Brain pericyte (primary cell): ENCODE results near the gene OR2T10.
"Not testable (repeated sequence)": the region's sequence is repeated elsewhere in the genome, so short reads cannot be mapped to it uniquely, and the experiment has no call there.

Experiments used
- DNase-seq: peaks from one replicate; pipeline ENCODE4 v3.0.0-alpha.2; 2012; ENCODE audit warnings: low read depth, low spot score

Gene OR2T10

GRCh38 chr1:248597589-248597988 lies at the start of gene OR2T10:
Gene OR2T10 (minus strand): TSS chr1:248597700. CDS start chr1:248593768, 3,932 bp downstream.
- no peak for DNase-seq

GRCh38 chr1:248645178-248645577 lies 47.7 kb upstream of the OR2T10 start, which contains the start of gene OR2T35:
Gene OR2T35 (minus strand): TSS chr1:248645278. CDS start chr1:248639258, 6,020 bp downstream.
- not testable (repeated sequence) for DNase-seq

GRCh38 chr1:248642971-248643651 lies 45.6 kb upstream of the OR2T10 start:
- DNase-seq = not testable (repeated sequence)

- DNase-seq = not testable (repeated sequence)
These were observed 44.1 kb upstream of the OR2T10 start for GRCh38 chr1:248641583-248641982.

- DNase-seq = not testable (repeated sequence)
These were observed 43.4 kb upstream of the OR2T10 start for GRCh38 chr1:248640906-248641305.

- not testable (repeated sequence) for DNase-seq
These were observed 42.2 kb upstream of the OR2T10 start for GRCh38 chr1:248639652-248640051.

GRCh38 chr1:248636612-248637011 lies 39.1 kb upstream of the OR2T10 start:
- DNase-seq = not testable (repeated sequence)

GRCh38 chr1:248634991-248635390 lies 37.5 kb upstream of the OR2T10 start, which contains the start of gene OR2T11:
Gene OR2T11 (minus strand): TSS chr1:248635091. CDS start chr1:248627128, 7,963 bp downstream.
- DNase-seq = not testable (repeated sequence)

- no peak for DNase-seq
These were observed 34.0 kb upstream of the OR2T10 start for GRCh38 chr1:248631354-248632008.

GRCh38 chr1:248630551-248630950 lies 33.1 kb upstream of the OR2T10 start:
- no peak for DNase-seq

- DNase-seq = no peak
These were observed 30.7 kb upstream of the OR2T10 start for GRCh38 chr1:248627971-248628844.

- no peak for DNase-seq
These were observed 28.5 kb upstream of the OR2T10 start for GRCh38 chr1:248625971-248626370.

GRCh38 chr1:248625166-248625565 lies 27.7 kb upstream of the OR2T10 start:
- no peak for DNase-seq

- DNase-seq = no peak
These were observed 25.1 kb upstream of the OR2T10 start for GRCh38 chr1:248622570-248623001.

GRCh38 chr1:248621770-248622169 lies 24.3 kb upstream of the OR2T10 start:
- DNase-seq = no peak

- DNase-seq = no peak
These were observed 21.4 kb upstream of the OR2T10 start for GRCh38 chr1:248618878-248619277.

GRCh38 chr1:248618119-248618518 lies 20.6 kb upstream of the OR2T10 start:
- DNase-seq = no peak

- no peak for DNase-seq
These were observed 16.2 kb upstream of the OR2T10 start for GRCh38 chr1:248613742-248614141.

GRCh38 chr1:248611883-248612414 lies 14.4 kb upstream of the OR2T10 start:
- DNase-seq = no peak

GRCh38 chr1:248610301-248610700 lies 12.8 kb upstream of the OR2T10 start:
- DNase-seq = no peak

- DNase-seq = no peak
These were observed 1.9 kb upstream of the OR2T10 start for GRCh38 chr1:248599396-248599795.

GRCh38 chr1:248596615-248597014 lies 885 bp downstream of the OR2T10 start:
- DNase-seq = no peak
